D721Med (cell line): ENCODE data around the gene OR2AT4.

ENCODE experiments used
- DNase-seq: peaks from one replicate; pipeline ENCODE4 v3.0.0; 2011; ENCODE audit warnings: low spot score; ENCODE audit not compliant: insufficient read length
- FAIRE-seq: peaks from 2 replicates; lab custom pipeline; 2011; peaks lifted over from hg19 to GRCh38; lab: Jason Lieb, UNC
- CTCF ChIP-seq: IDR thresholded peaks from 2 replicates; pipeline ENCODE4 v1.5.1; 2012; ENCODE audit warnings: mild to moderate bottlenecking, control low read depth; ENCODE audit not compliant: insufficient read depth; ENCODE audit errors: missing control alignments

The OR2AT4 gene

GRCh38 chr11:75068559-75068958 is 28.1 kb downstream of the OR2AT4 start:
- FAIRE-seq, result no peak
- TF ChIP-seq CTCF, result no peak
- DNase-seq, result no peak

GRCh38 chr11:75066061-75066460 is 30.6 kb downstream of the OR2AT4 start:
- DNase-seq, result no peak
- FAIRE-seq, result no peak
- TF ChIP-seq CTCF, result no peak

- FAIRE-seq, result no peak
- DNase-seq, result no peak
- no peak for TF ChIP-seq CTCF
Measured at GRCh38 chr11:75063741-75064314, 32.8 kb downstream of the OR2AT4 start.

GRCh38 chr11:75059299-75059698 is 37.4 kb downstream of the OR2AT4 start:
- FAIRE-seq, result no peak

GRCh38 chr11:75056814-75057213 is 39.9 kb downstream of the OR2AT4 start:
- DNase-seq, result no peak
- FAIRE-seq, result no peak
- no peak for TF ChIP-seq CTCF

More at GRCh38 chr11:75059299-75059698, 37.4 kb downstream of the OR2AT4 start:
- no peak for TF ChIP-seq CTCF
- no peak for DNase-seq

GRCh38 chr11:75055511-75055910 is 41.2 kb downstream of the OR2AT4 start:
- DNase-seq (no peak), FAIRE-seq (no peak)
- no peak for TF ChIP-seq CTCF

- DNase-seq (no peak), FAIRE-seq (no peak)
- TF ChIP-seq CTCF, result no peak
Measured at GRCh38 chr11:75052457-75052856, 44.2 kb downstream of the OR2AT4 start.
